Skeletal muscle cell (primary cell): ENCODE results near the gene EFEMP2.
A peak's percentile ranks its signal among the peaks of the same experiment; 100 is the strongest.

Source experiments
- DNase-seq: peaks from one replicate; pipeline ENCODE4 v3.0.0-alpha.2; 2010; ENCODE audit warnings: low read depth
- H3K4me3 ChIP-seq: 2 replicates; pipeline ENCODE4 v1.5.1; 2011; ENCODE audit warnings: low read depth, mild to moderate bottlenecking, control low read depth, low read length, moderate library complexity

EFEMP2 gene

DNA sequence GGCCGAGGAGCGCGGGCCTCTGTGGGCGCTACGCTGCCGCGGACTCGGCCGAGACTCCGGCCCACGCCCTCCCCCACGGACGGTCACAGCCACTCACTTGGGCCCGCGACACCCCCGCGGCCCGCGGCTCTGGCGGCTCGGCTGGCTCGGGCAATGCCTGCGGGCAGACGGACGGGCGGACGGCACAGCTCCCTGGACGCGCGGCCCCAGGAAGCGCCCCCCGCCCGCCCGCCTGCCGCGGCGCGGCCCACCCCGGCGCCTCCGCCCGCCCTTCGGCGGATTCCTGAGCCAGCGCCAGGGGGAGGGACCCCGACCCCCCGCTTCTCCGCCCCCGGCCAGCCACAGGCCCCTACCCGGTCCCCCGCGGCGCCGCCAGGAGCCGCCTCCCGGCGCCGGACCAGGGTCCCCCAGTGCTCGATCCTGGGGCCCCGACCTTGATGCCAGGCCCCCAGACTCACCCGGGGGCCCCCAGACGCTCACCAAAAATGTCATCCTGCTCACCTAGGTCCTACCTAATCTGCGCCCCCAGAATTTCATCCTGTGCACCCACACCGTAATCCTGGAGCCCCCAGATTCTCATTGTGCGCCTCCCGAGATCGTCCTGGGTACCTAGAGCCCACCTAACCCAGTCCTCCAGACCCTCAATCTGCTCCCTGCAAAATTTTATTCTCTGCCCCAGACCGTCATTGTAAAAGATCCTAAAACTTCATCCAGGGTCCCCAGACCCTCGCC is at the start of gene EFEMP2:
TSS of gene EFEMP2 (minus strand) at position 215 of the 732 bp plus-strand sequence. CDS start 446 bp downstream, outside the sequence.
- DNase-seq, result no peak
- peak within 1 kb of the TSS; percentile 69 for H3K4me3 ChIP-seq

- no peak overlapping the region for H3K4me3 ChIP-seq
- no peak for DNase-seq
Measured at GRCh38 chr11:65921876-65922275, 49.3 kb upstream of the EFEMP2 start.

- peak overlapping the region; percentile 75 for H3K4me3 ChIP-seq
- no peak for DNase-seq
Measured at GRCh38 chr11:65921033-65921555, 48.5 kb upstream of the EFEMP2 start.

GRCh38 chr11:65920372-65920802 is 47.8 kb upstream of the EFEMP2 start:
- H3K4me3 ChIP-seq, result peak overlapping the region; percentile 75
- no peak for DNase-seq

DNA sequence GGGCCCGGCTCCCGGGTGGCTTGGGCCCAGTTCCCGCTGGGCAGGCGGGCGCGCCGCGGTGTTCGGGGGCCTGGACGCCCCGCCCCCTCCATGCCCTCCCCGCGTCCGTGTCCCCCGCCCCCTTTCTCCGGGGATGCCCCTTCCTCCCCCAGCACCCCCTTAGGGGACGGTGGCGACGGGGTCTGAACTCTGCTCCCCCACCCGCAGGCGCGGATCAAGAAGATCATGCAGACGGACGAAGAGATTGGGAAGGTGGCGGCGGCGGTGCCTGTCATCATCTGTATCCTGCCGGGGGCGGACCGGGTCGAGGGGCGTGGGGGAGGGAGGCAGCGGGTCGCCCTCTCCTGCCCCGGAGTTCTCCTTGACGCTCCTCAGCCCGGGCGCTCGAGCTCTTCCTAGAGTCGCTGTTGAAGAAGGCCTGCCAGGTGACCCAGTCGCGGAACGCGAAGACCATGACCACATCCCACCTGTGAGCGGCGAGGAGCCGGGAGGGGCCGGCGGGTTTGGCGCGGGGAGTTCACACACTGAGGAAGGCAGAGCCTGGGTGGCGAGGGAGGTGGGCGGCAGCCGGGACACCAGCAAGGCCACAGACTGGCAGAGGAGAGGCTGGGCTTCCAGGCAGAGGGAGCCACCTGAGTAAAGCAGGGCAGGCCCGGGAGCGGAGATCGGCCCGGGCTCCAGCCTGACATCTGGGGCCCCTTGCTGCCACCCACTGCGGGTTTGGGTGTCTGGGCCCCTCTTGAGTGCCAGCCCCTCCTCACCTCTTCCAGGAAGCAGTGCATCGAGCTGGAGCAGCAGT is 47.2 kb upstream of the EFEMP2 start:
- no peak for DNase-seq

DNA sequence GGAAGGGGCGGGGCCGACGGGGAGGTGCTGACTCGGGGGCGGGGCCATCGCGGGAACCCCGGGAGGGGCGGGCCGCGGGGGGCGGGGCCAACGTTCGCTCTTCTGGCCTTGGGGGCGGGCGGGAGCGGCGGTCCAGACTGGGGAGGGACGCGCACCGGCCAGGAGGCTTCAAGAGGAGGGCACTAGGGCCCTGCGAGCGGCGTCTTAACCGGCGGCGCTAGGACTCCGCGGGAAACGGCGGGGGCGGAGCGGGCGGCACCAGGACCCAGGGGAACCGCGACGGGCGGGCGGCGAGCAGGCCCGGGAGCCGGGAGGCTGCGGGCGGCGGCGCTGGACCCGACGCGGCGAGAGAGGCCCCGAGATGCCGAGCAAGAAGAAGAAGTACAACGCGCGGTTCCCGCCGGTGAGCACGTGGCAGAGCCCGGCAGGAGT is 46.6 kb upstream of the EFEMP2 start, which contains the start of gene DRAP1:
TSS of gene DRAP1 (plus strand) at position 286 of the 432 bp plus-strand sequence. CDS start at position 362, 76 bp downstream.
- peak within 1 kb of the TSS; percentile 95 for H3K4me3 ChIP-seq
- peak; percentile 96 for DNase-seq

More for the DNA sequence above, 47.2 kb upstream of the EFEMP2 start:
- peak overlapping the region; percentile 75 for H3K4me3 ChIP-seq

- H3K4me3 ChIP-seq, result peak within 1 kb of the TSS; percentile 95
- DNase-seq, result no peak
Measured at GRCh38 chr11:65918211-65919140, 45.9 kb upstream of the EFEMP2 start, which contains the start of gene C11orf68. C11orf68 (minus strand) TSS chr11:65919062; CDS start chr11:65919031, 31 bp downstream.

- no peak for DNase-seq
- peak overlapping the region; percentile 95 for H3K4me3 ChIP-seq
Measured at GRCh38 chr11:65917434-65918210, 45.0 kb upstream of the EFEMP2 start.

GRCh38 chr11:65917077-65917433 is 44.5 kb upstream of the EFEMP2 start:
- no peak for DNase-seq
- H3K4me3 ChIP-seq, result peak overlapping the region; percentile 95

DNA sequence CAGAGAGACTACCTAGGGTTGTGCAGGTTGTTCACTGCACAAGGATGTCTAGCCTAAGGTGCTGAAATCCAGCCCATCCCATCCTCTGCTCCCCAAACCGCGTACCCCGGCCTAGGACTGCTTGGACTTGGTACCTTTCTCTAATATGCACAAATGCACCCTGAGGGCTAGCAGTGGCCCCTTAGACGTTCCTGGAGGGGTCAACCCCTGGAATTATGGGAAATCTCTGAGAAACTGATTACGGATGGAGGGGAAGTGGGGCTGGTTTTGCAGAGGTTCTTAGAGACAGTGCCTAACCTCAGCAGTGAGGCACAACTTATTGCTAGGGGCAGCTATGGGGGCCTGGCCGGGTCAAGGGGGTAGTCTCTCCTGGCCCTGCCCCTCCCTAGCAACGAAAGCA is 43.8 kb upstream of the EFEMP2 start:
- no peak overlapping the region for H3K4me3 ChIP-seq
- DNase-seq, result no peak

- H3K4me3 ChIP-seq, result no peak overlapping the region
- DNase-seq, result peak; percentile 89
Measured at GRCh38 chr11:65915821-65916251, 43.2 kb upstream of the EFEMP2 start.

DNA sequence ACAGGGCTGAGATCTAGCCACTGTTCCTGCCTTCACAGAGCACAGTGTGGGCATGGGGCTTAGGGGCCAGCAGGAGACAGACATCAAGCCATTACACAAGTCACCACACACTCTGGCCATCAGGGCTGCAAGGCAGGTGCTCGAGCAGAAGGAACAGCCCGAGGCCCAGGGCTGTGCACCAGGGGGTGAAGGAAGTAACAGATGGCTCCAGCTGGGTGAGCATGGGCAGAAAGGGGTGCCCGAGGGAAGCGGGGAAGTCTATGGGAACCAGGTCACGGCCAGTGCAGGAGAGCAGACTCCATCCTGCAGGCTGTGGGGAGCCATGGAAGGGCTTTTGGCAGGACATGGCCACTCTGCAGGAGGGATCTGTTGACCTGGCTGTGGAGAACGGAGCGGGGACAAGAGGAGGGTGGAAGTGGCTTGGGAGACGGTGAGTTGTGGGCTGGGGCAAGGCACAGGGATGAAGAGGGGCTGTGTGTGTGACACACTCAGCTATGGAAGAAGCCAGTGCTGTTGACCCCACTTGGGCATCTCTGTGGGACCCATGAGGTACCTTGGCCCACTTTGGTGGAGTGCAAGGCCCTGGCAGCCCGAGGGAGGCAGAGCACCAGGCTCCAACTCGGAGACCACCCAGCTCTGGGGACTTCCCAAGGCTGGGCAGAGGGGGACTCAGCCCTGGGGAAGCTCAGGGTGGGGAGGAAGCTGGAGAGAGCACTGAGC is 42.7 kb upstream of the EFEMP2 start:
- H3K4me3 ChIP-seq, result no peak overlapping the region
- no peak for DNase-seq

DNA sequence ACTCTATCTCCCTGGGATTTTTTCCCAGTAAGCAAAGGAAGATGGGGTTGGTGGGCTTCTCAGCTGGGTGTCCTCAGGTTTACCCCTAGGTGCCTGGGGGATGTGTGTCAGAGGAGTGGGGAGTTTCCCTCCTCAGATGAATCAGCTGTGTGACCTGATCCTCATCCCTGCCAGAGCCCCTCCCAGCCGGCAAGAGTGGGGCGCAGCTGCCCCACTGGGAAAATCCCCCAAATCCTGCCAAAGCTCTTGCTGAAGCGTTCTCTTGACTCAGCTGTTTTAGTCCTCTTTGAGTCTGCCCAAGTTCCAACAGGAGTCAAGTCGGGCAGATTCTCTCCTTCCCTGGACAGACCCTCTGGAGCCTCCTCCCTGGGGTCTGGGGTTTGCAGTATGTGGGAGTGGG is 40.2 kb upstream of the EFEMP2 start:
- DNase-seq, result no peak
- H3K4me3 ChIP-seq, result no peak overlapping the region

DNA sequence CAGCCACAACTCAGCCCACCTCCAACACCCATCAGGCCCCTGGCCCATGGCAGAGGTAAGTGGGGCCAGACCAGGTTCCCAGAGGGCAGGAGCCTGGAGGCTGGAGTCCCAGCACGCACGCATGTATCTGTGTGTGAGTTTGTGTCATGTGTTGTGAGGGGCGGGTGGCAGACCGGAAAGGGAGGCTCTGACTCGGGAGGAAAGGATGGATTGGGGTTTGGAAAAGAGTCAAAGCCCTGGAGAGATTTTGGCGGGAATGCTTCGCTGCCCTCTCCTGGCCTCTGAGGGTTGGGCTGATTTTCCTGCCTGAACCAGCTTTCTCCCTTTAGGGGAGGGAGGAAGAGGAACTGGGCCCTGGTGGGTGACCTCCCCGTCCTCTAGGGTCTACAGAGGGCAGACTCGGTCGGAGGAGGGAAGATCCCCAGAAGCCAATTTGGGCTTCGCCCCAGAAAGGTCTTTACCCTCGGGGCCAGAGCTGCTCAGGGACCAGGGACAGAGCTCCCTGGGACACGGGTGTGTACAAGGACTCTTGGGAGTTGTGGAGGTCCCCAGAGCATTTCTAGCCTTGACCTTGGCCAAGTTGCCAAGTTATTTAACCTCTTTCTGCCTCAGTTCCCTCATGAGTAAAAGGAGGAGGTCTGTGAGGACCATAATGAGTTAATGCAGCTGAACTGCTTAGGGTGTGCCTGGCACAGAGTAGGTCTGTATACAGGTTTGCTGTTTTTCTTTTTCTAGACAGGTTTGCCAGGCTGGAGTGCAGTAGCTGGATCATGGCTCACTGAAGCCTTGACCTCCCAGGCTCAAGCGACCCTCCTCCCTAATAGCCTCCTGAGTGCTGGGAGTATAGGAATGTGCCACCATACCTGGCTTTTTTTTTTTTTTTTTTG is 39.3 kb upstream of the EFEMP2 start:
- no peak for DNase-seq
- H3K4me3 ChIP-seq, result no peak overlapping the region

GRCh38 chr11:65907878-65908277 is 35.3 kb upstream of the EFEMP2 start:
- no peak overlapping the region for H3K4me3 ChIP-seq
- no peak for DNase-seq

DNA sequence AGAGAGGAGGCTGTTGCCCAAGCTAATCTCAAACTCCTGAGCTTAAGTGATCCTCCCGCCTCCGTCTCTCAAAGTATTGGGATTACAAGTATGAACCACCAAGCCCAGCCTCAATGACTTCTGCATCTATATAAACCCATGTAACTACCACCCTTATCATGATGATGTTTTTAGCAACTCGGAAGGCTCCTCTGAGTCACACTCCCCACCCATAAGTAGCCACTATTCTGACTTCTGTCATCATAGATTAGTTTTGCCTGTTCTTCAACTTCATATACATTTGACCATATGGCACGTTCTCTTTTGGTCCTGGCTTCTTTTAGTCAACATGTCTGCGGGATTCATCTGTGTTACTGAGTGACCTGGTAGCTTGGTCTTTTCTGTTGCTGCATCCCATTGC is 34.0 kb upstream of the EFEMP2 start:
- no peak for DNase-seq
- no peak overlapping the region for H3K4me3 ChIP-seq

- no peak overlapping the region for H3K4me3 ChIP-seq
- DNase-seq, result no peak
Measured at GRCh38 chr11:65903715-65904114, 31.1 kb upstream of the EFEMP2 start.
